HG03097 (cell line): ENCODE measurements around the gene ZDHHC8.

Source experiments
- ATAC-seq: cut with Tn5 transposase; IDR thresholded peaks from one replicate; pipeline ENCODE4 v1.9.1; 2021; ENCODE audit not compliant: unreplicated experiment, low FRiP score

The ZDHHC8 gene

DNA sequence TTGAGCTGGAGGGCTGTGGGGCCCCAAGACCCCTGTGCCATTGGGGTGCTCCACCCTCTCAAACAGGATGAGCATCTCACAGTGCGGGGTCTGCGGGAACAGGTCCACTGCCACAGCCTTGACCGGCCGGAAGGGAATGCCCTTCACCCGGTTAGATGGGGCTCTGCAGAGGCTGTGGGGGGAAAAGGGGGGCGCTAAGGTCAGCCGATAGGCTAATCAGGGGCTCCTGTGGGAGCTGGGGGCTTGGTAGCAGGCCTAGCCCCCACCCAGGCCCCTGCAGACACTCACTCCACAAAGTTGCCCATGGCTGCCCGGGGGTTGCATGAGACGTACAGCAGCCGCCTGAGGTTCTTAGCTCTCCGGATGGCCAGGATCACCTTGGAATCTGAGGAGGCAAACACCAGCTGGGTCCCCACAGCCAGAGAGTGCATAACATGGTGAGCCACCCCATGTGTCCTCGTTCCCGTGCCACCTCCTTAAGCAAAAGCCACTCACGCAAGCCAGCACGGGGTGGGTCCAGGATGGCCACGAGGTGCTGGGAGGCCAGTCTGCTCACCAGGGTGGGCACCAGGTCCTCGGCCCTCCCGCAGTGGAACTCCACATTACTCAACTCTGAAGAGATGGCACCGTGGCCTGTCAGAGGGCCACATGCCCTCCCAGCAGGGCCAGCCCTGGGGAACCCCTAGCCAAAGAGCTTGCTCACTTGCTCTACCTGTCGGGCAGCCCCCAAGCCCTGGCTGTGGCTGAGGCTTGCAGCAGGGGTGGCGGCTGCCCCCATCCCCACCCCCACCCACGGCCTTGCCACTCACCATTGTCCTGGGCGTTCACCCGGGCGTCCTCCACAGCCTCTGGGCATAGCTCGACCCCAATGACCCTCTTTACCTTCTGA, 18.7 kb upstream of the ZDHHC8 start:
- no peak for ATAC-seq

GRCh38 chr22:20113551-20114310, 17.9 kb upstream of the ZDHHC8 start:
- no peak for ATAC-seq

DNA sequence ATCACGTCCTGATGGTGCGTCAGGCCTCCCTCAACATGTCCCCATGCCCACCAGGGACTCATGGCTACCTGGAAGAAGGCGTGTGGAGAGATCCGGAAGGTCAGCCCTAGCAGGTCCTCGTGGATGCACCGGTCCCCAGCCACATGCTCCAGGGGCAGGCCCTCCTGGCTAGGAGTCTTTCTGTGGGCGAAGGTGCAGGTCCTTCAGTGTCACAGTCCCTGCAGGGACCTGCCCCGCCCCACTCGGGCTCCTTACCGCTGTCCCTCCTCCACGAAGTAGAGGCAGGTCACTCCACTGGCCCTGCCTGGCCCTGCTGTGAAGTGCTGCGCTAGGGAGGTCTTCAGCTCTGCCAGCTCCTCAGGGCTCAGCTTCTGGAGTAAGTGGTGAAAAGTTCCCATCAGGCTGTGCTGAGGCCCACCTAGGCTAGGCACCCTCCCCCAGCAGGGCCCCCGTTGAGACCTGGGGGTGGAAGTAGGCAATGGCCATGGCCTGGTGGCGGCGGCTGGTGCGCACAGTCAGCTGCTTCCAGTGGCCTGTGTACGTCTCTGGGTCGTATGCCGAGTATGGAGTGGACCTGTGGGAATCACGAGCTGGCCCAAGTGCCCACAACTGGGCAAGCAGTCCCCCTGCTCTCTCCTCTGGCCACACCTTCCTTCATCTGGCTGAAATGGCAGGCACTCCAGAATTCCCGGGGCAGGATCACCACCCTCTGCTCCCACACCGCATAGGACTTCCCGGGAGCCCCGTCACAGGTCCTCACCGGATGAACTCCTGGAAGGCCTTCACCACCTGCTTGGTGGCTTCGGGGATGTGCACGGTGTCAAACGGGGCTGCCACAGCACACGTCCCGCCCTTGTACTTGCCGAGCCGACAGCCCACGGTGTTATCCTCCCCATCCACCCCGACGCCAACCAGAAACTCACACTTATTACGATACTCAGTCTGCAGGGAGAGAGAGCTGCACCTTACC, 16.8 kb upstream of the ZDHHC8 start:
- ATAC-seq = no peak

DNA sequence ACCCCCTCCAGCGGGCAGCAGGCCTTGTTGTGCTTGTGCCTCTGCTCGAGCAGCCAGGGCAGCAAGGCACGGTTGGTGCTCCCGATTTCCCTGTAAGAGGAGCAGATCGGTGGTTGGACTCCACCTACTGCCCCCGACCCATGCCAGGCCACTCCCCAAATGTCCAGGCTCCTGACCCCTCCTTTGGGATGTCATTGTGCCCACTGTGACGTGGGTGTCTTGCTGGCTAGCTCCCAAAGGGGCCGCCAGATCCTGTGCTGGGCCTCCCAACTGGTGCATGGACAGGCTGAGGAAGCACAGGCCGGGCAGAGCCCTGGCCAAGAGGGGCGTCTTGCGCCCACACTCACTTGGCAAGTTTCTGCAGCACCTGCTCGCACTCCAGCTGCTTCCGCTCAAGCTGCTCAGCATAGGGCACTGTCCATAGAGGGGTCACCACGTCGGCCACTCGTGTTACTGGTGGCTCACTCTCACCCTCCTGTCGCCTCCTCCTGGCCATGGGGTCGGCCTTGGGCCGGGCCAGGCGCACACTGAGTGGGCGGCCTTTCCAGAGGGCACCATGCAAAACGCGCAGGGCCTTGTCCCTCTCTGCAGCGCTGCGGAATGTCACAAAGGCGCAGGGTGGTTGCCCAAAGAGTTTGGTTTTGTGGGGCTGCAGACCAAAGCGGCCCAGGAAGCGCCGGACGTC, 15.8 kb upstream of the ZDHHC8 start, which contains the start of gene RANBP1:
Gene RANBP1, plus strand, starts transcription at position 414 of the 685 bp plus-strand sequence. Its CDS starts 81 bp downstream, at position 495.
- no peak for ATAC-seq

GRCh38 chr22:20116376-20116950, 15.1 kb upstream of the ZDHHC8 start:
- no peak for ATAC-seq

DNA sequence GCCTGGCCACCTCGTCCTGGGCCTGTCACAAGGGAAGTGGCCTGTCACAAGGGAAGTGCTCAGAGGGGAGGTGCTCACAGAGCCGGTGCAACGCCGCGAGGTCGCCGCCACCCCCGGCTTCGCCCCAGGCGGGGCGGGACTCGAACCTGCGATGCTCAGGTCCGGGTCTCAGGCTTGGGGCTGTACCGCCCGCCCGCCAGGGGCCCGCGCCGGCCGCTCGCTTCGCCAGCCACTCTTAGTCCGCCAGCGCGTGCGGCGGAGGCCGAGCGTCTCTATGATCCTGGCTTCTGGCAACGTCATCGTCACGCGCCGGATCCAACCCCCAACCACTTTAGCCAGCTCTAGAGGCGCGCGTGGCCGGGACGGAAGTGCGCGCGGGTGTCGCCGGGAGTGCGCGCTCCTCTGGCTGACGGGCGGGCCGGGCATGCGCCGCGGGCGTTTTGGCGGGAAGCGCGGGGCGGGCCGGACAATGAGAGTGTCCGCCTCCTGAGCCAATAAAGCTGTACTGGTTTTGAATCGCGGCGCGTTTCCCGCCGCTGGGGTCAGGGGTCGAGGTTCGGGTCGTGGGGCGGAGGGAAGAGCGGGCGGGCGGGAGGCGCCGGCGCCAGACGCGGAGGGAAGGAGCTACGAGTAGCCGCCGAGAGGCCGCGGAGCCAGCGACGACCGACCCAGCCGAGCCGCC, 14.5 kb upstream of the ZDHHC8 start, which contains the start of gene TRMT2A:
Gene TRMT2A, minus strand, starts transcription at position 276 of the 682 bp plus-strand sequence. CDS start 320 bp downstream, outside the sequence.
- ATAC-seq = peak; percentile 76

DNA sequence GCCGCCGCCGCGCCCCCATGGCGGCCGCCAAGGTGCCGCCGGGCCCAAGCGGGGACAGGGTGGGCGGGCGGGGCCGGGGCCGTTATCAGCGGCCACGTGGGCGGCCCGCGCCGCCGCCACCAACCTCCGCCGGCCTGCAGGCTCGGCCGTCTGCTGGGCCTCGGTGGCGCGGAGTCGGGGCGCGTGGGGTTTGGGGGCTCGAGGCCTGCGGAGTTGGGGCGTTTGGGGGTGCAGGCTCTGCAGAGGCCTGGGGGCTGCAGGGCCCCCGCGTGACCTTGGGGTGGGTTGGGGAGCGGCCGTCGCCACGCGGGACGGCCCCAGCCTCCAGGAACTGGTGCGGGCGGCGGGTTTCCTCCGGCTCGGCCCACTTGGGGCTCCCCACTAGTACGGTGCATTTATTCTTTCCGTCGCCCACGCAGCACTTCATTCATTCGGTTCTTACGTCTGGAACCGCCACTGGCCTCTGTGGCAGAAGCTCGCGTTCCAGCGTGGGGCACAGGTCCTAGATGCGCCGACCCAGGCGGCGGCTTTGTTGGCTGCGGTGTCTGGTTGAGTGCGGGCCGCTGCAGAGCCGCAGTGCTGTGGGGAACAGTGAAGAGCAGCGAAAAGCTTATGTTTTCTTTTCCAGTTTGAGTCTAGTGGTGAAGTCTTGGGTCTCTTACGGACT, 13.8 kb upstream of the ZDHHC8 start:
- peak; percentile 22 for ATAC-seq

DNA sequence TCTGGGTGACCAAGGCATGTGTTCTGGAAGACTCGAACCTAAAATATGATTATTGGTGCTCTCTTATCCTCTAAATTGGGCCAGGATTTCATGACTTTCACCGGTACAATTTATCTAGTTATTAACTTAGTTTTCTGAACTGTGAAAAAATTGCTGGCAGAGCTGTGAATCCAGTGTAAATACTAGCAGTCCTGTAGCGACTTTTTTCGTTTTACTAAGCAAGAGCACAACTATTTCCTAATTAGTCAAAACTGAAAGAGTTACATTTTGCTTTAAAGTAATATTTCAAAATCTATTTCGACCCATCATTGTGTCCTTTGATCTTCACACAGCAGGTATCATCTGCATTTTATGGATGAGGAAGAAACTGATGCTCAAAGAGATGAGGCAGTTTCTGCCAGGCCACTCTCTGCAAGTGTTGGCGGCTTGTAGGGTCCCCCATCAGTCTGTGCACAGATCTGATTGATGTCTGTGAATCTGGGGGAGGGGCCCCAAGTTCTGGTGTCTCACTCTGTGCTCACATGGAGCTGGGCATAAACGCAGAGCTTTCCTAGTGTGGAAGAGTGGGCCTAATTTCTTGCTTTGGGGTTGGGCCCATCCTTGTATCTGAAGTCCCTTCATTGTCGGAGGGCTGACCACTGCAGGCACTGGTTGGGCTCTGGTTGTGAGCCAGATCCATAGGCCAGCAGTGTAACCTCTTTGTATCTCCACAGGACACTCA, 13.1 kb upstream of the ZDHHC8 start:
- ATAC-seq = no peak

DNA sequence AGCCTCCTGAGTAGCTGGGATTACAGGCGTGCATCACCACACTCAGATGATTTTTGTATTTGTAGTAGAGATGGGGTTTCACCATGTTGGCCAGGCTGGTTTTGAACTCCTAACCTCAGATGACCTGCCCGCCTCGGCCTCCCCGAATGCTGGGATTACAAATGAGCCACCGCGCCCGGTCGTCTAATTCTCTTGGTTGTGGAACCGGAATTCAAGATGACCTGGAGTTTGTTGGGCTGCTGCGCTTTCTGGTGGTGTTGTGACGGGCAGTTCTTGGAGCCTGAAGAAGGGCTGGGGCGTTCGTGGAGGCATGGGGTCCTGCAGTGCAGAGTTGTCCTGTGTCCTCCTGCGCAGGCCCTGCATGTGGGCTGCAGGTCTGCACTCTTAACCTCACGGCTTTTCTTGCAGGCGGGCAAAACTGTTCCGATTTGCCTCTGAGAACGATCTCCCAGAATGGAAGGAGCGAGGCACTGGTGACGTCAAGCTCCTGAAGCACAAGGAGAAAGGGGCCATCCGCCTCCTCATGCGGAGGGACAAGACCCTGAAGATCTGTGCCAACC, 9.7 kb upstream of the ZDHHC8 start:
- no peak for ATAC-seq

DNA sequence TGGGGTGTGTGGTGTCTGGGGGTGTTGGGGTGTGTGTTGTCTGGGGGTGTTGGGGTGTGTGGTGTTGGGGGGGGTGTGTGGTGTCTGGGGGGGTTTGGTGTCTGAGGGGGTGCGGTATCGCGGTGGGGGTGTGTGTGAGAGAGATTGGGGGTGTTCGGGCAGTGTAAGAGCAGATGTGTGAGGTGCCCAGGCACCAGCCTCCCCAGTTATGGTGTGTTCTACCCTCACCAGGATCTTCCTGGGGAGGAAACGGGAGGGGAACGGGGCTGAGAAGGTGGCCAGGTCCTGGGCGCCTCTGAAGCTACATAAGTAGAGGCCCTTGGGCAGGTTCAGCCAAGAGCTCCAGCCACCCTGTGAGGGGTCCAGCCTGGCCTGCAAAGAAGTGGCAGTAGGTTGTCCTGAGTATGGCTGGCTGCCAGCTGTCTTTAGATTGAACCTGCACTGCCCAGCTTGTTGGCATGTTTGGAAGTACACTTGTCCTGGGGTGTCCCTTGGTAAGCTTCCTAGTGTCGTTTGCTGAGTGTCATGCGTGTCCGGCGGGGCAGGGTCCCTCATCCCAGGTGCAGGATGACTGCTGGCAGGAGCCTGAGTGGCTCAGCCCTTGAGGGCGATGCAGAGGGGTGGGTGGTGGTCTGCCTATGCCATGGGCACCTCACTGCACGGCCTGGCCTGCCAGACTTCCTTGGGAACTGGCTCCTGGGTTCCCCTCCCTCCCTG, 8.1 kb upstream of the ZDHHC8 start:
- no peak for ATAC-seq

DNA sequence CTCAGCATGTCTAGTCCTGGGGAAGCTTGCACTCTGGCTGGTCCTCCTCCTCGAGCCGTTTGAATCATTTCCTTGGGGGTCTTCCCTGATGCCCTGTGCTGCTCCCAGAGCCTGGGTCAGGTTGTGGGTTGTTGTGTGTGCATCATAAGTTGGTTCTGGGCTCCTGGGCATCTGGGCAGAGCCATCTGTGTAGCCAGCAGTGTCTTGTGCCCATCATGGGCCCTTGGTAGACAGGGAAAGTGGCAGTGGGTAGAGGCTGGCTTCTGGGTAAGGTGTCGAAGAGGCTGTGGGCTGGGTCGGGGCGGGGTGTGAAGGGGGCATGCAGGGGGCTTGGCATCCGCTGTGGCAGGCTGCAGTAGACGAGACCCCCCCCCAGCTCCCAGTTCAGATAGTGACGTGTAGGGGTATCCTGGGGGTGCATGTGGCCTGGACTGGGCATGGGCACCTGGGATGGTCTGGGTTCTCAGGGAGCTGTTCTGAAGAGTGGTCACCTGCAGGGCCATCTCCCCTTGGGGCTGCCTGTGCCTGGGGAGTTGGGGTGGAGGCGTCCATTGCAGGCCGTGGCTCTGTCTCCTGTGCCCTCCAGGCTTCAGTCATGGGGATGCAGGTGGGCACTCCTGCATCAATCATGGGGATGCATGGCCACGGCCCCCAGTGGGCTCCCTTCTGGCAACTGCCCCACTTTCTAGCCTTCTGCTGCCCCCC, 7.4 kb upstream of the ZDHHC8 start:
- ATAC-seq = no peak

GRCh38 chr22:20125201-20126174, 6.1 kb upstream of the ZDHHC8 start:
- no peak for ATAC-seq

- ATAC-seq = no peak
These were observed 5.1 kb upstream of the ZDHHC8 start for GRCh38 chr22:20126284-20127029.

DNA sequence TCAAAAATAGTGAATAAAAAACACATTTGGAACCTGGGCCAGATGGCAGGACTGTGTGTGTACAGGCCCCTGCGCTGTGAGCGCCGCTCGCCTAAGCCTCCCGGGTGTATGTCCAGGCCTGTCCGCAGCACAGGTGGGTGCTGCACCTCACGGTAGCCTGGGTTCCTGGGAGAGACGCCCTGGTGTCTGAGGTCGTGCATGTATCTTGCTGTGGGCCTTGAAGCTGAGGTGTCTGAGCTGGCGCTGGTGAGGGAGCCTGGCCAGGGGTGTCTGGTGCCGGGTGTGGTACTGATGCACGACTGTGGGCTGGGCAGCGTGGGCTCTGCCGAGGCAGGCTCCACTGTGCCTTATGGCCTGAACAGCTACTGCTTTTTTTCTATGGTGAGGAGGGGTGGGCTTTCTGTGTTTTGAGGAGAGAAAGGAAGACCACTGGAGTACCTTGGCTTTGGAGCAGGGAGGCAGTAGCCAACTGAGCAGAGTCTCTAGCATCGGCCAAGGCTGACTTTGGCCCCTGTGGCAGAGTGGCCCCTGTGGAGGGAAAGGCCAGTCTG, 4.2 kb upstream of the ZDHHC8 start:
- ATAC-seq = no peak
